Spleen (tissue), 11 donors: ENCODE results near the gene ALDH1A1. TPM values are rescaled to one million over a fixed set of nuclear protein-coding genes. Genes with fewer than 3 reads are reported as not detected.
"Not testable (repeated sequence)": the region's sequence is repeated elsewhere in the genome, so short reads cannot be mapped to it uniquely, and the experiment has no call there.

Source experiments
- DNase-seq: peaks from one replicate; pipeline ENCODE4 v3.0.0-alpha.2; 2020
- H3K27ac ChIP-seq, 8 donors: fragments of 200-600 bp; sonication (generic) in 7 of 8; 1 replicate in 4 of 8; 2 replicates in 4 of 8; pipeline versions ENCODE4 v1.5.0 to v1.8.0; 2016 to 2021; ENCODE audit warnings: inconsistent platforms in 4 of 8, mild to moderate bottlenecking in 4 of 8, moderate library complexity in 1 of 8
- H3K27me3 ChIP-seq, 7 donors: fragments of 200-600 bp; sonication (generic) in 6 of 7; replicated peaks in 1 of 7; 1 replicate in 4 of 7; 2 replicates in 3 of 7; pipeline versions ENCODE4 v1.5.0 to v1.8.0; 2016 to 2021; ENCODE audit warnings: inconsistent platforms in 3 of 7, mild to moderate bottlenecking in 1 of 7
- H3K36me3 ChIP-seq, 6 donors: fragments of 200-600 bp; sonication (generic) in 5 of 6; 1 replicate in 4 of 6; 2 replicates in 2 of 6; pipeline versions ENCODE4 v1.5.0 to v1.8.0; 2016 to 2021; ENCODE audit warnings: inconsistent platforms in 2 of 6
- H3K4me1 ChIP-seq, 6 donors: fragments of 200-600 bp; sonication (generic) in 5 of 6; 1 replicate in 3 of 6; 2 replicates in 3 of 6; pipeline versions ENCODE4 v1.5.0 to v1.8.0; 2016 to 2021; ENCODE audit warnings: inconsistent platforms in 3 of 6
- H3K4me3 ChIP-seq, 8 donors: fragments of 200-600 bp; sonication (generic) in 7 of 8; 1 replicate in 4 of 8; 2 replicates in 4 of 8; pipeline versions ENCODE4 v1.5.0 to v1.8.0; 2016 to 2021; ENCODE audit warnings: inconsistent platforms in 4 of 8, mild to moderate bottlenecking in 4 of 8, moderate library complexity in 2 of 8
- H3K9me3 ChIP-seq, 8 donors: fragments of 200-600 bp; sonication (generic) in 7 of 8; 1 replicate in 4 of 8; 2 replicates in 4 of 8; pipeline versions ENCODE4 v1.5.0 to v1.8.0; 2016 to 2021; ENCODE audit warnings: inconsistent platforms in 4 of 8
- POLR2A ChIP-seq, 3 donors: fragments of 450-650 bp; IDR thresholded peaks; one replicate each; pipeline ENCODE4 v1.5.1; 2017; ENCODE audit warnings: antibody characterized with exemption in 3 of 3, mild to moderate bottlenecking in 1 of 3
- POLR2AphosphoS5 ChIP-seq, 3 donors: sonication (generic); formaldehyde crosslinking; IDR thresholded peaks; one replicate each; pipeline ENCODE4 v1.5.1; 2017; ENCODE audit warnings: antibody characterized with exemption in 3 of 3
- WGBS, 5 donors: extraction: QIAGEN DNeasy Blood & Tissue Kit in 3 of 5; methylation state at CpG; one replicate each; pipeline versions ENCODE4 v1.1.5 to v1.1.7; 2013 to 2018; 5-methylcytosine and 5-hydroxymethylcytosine counted together
- intact Hi-C: fragments of 100-400 bp; cut with DNase I; formaldehyde crosslinking; loops from one replicate; pipeline ENCODE4 v1.15.0; 2023; ENCODE audit warnings: low total_unique reads
- polyA plus RNA-seq, 3 donors: library from polyadenylated mRNA; stranded (reverse); fragments of 200-250 nt; gene quantifications; one replicate each; pipeline ENCODE4 v1.2.1, GENCODE V29; 2013
- total RNA-seq, 7 donors: library from RNA; depleted of rRNA in 3 of 7; stranded (reverse); fragments of >200 nt in 3 of 7; fragmentation: NEBNext Ultra II Directional in 4 of 7; extraction: Animal tissue kit (Norgen Biotek cat#: 25700) in 4 of 7; gene quantifications; one replicate each; pipeline versions ENCODE4 v1.1.0 to v1.2.1, GENCODE V29; 2016 to 2021
- TF ChIP-seq, protein P1 (sequence below), 11 experiments: fragments of 200-600 bp in 7 of 11; fragments of 450-650 bp in 4 of 11; sonication (generic) in 4 of 11; IDR thresholded peaks in 8 of 11; conservative IDR thresholded peaks in 3 of 11; 1 replicate in 7 of 11; 2 replicates in 4 of 11; pipeline versions ENCODE4 v1.4.0 to v1.8.0; 2016 to 2021; ENCODE audit warnings: antibody characterized with exemption in 11 of 11, inconsistent platforms in 4 of 11, mild to moderate bottlenecking in 1 of 11
- donor health status: healthy with polysubstance abuse.
- donor health status: DM: no; HTN: no; CAD: no; lungs with moderate emphysema.
- donor health status: DM: no; HTN: no; CAD: no.
- donor health status: Bipolar disorder and iron deficiency.
- donor health status: healthy.
- donor health status: DM: no; HTN: no; CAD: no.
- donor health status: DM: yes; HTN: yes; CAD: no.

ALDH1A1 gene
- total and polyA plus RNA-seq, 10 donors, result 19.1 to 129 (median 64.4) TPM

DNA sequence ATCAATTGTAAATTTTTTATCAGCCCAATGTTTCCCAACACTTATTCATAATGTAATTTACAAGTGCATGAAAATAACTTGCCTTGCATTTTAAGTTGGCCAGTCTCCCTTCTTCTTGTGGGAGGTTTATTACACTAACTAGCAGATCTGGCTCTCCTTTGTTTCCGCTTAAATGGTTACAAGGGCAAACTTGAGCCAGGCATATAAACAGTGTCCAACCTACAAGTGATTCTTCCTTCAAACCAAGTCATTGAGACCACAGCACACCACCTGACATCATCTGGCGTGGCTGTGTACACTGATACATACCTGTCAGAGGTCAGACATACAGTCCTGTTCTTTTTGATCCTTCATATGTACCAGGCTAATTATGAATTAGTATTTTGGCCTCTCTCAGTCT, 80.1 kb downstream of the ALDH1A1 start:
- Histone ChIP-seq H3K4me3 (no peak overlapping the region), H3K9me3 (peaks cover 0 to 2% (median 0%) of the 10 kb centered on the region in 8 donors), H3K27ac (no peak overlapping the region), H3K27me3 (no peaks in the 10 kb centered on the region), H3K4me1 (peaks cover 0 to 10% (median 0%) of the 10 kb centered on the region in 6 donors), H3K36me3 (no peaks in the 10 kb centered on the region)
- TF ChIP-seq POLR2AphosphoS5 (IDR thresholded peaks at IDR 0.05) (no peak), POLR2A (IDR thresholded peaks at IDR 0.05) (no peak)
- TF ChIP-seq, protein P1, sequence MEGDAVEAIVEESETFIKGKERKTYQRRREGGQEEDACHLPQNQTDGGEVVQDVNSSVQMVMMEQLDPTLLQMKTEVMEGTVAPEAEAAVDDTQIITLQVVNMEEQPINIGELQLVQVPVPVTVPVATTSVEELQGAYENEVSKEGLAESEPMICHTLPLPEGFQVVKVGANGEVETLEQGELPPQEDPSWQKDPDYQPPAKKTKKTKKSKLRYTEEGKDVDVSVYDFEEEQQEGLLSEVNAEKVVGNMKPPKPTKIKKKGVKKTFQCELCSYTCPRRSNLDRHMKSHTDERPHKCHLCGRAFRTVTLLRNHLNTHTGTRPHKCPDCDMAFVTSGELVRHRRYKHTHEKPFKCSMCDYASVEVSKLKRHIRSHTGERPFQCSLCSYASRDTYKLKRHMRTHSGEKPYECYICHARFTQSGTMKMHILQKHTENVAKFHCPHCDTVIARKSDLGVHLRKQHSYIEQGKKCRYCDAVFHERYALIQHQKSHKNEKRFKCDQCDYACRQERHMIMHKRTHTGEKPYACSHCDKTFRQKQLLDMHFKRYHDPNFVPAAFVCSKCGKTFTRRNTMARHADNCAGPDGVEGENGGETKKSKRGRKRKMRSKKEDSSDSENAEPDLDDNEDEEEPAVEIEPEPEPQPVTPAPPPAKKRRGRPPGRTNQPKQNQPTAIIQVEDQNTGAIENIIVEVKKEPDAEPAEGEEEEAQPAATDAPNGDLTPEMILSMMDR (IDR thresholded peaks at IDR 0.05 in 8 of 11, conservative IDR thresholded peaks at IDR 0.05 in 3 of 11), result no peak
- intact Hi-C loops, result loop anchor here (10.0 kb wide), 1 partner anchor 212 kb away; no protein-coding TSS in a partner anchor
- DNase-seq, result no peak
- WGBS, 5 donors, result 73 to 89% (median 85%) methylated on average over 2 of the region's 2 CpGs

DNA sequence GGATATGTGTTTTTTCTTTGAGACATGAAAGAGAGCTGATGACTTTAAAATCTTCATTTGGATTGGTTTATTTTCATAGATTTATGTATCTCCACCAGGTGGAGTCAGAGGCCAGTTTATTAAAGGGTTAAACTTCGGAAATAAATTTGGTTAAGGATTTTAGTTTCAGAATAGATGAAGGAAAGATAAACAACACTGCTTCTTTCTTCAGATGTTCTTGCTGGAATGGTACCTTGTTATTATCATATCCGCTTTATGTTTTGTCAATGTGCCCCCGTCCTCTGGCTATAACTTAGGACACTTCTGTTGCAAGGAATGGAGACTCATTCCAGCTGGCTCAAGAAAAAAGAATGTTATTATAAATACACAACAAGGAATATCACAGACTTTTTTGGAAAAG, 81.2 kb downstream of the ALDH1A1 start:
- Histone ChIP-seq H3K9me3 (peaks cover 0 to 3% (median 0%) of the 10 kb centered on the region in 8 donors), H3K4me1 (peaks cover 0 to 10% (median 0%) of the 10 kb centered on the region in 6 donors), H3K36me3 (no peaks in the 10 kb centered on the region), H3K27ac (no peak overlapping the region), H3K4me3 (no peak overlapping the region), H3K27me3 (no peaks in the 10 kb centered on the region)
- intact Hi-C loops, result loop anchor here (10.0 kb wide), 1 partner anchor 213 kb away; no protein-coding TSS in a partner anchor
- no peak for TF ChIP-seq POLR2A (IDR thresholded peaks at IDR 0.05)
- TF ChIP-seq, protein P1 (IDR thresholded peaks at IDR 0.05 in 8 of 11, conservative IDR thresholded peaks at IDR 0.05 in 3 of 11), result peak in 7 of 11 experiments; percentile 3 to 49 (median 34)
- no peak for DNase-seq
- WGBS, 5 donors, result 51 to 64% (median 57%) methylated on average over 3 of the region's 3 CpGs

DNA sequence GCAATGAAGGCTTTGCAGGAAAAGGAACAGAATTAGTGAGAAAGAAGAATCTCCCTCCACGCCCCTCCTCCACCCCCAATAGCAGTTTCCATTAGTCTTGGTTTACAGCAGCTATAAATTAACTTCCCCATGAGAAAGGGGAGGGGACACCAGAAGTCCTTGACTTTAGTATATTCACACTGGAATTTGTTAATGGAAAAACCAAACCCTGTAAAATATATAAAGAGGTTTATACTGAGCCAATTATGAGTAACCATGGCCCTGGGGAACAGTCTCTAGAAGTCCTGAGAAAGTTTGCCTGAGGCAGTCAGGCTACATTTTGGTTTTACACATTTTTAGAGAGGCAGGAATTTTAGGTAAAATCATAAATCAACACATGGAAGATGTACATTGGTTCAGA, 88.5 kb downstream of the ALDH1A1 start:
- 77 to 89% (median 83%) methylated on average over 1 of the region's 1 CpG for WGBS, 5 donors
- H3K4me1 ChIP-seq, result no peaks in the 10 kb centered on the region
- H3K9me3 ChIP-seq, result peaks cover 0 to 3% (median 0%) of the 10 kb centered on the region in 8 donors
- intact Hi-C loops, result no loop called here
- no peaks in the 10 kb centered on the region for H3K27me3 ChIP-seq
- no peaks in the 10 kb centered on the region for H3K36me3 ChIP-seq
- TF ChIP-seq, protein P1 (IDR thresholded peaks at IDR 0.05 in 8 of 11, conservative IDR thresholded peaks at IDR 0.05 in 3 of 11), result no peak
- TF ChIP-seq POLR2AphosphoS5 (IDR thresholded peaks at IDR 0.05) (no peak), POLR2A (IDR thresholded peaks at IDR 0.05) (no peak)
- DNase-seq, result no peak
- H3K27ac ChIP-seq, result no peak overlapping the region
- no peak overlapping the region for H3K4me3 ChIP-seq

DNA sequence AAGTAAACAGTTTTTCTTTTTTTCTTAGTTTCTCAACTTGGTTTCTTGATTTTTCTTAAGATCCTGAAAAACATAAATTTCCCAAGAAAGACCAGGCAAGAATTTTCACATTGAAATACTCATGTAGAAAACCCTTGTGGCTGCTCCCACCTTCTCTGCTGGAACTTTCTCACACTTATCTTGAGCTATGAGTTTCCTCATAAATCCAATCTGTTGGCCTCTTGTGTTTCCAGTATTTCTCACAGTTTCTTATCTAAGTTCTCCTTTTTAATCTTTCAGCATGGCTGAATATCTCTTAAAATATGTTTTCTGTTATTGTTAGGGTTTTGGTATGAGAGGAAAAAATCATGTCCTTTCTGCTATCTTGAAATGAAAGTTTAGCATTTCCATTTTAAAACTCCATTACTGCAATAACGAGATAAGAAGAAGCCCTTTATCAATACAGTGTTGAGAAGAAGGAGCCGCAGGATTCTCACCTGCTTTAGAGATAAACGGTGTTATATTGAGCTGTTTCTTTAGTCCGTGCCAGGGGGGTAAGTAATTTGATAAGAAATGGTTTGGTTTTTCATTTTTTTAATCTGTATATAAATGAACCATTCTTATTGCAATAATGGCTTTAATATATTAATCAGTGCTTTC, 89.3 kb downstream of the ALDH1A1 start:
- no peaks in the 10 kb centered on the region for H3K36me3 ChIP-seq
- WGBS, 5 donors, result 54 to 76% (median 59%) methylated on average over 4 of the region's 4 CpGs
- peaks cover 0 to 3% (median 0%) of the 10 kb centered on the region in 8 donors for H3K9me3 ChIP-seq
- intact Hi-C loops, result no loop called here
- H3K4me1 ChIP-seq, result no peaks in the 10 kb centered on the region
- H3K27ac ChIP-seq, result no peak overlapping the region
- no peak for TF ChIP-seq POLR2A (IDR thresholded peaks at IDR 0.05)
- no peak for TF ChIP-seq POLR2AphosphoS5 (IDR thresholded peaks at IDR 0.05)
- TF ChIP-seq, protein P1 (IDR thresholded peaks at IDR 0.05 in 8 of 11, conservative IDR thresholded peaks at IDR 0.05 in 3 of 11), result no peak
- no peak for DNase-seq
- H3K4me3 ChIP-seq, result no peak overlapping the region
- H3K27me3 ChIP-seq, result no peaks in the 10 kb centered on the region

DNA sequence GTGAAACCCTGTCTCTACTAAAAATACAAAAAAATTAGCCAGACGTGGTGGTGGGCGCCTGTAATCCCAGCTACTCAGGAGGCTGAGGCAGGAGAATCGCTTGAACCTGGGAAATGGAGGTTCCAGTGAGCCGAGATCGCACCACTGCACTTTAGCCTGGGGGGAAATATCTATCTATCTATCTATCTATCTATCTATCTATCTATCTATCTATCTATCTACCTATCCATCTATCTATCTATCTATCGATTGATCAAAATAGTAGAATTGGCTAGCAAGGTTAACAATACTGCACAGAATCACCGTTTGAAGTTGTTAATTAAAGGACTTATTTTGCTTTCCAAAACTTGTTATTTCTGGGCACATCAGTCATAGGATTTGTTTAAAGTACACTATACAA, 90.1 kb downstream of the ALDH1A1 start:
- intact Hi-C loops, H3K4me1 ChIP-seq, H3K27me3 ChIP-seq, H3K9me3 ChIP-seq, DNase-seq, H3K36me3 ChIP-seq, H3K27ac ChIP-seq, H3K4me3 ChIP-seq: not testable (repeated sequence)
- WGBS, 5 donors, result 88 to 95% (median 90%) methylated on average over 7 of the region's 7 CpGs
